GM12891 (cell line): ENCODE results near the gene RAB11FIP3.

Source experiments
- POLR2A ChIP-seq: IDR thresholded peaks from 2 replicates; pipeline ENCODE4 v1.6.1; 2011; ENCODE audit warnings: low read depth, low read length, control low read depth
- POLR2AphosphoS5 ChIP-seq: IDR thresholded peaks from 2 replicates; pipeline ENCODE4 v1.6.1; 2011; ENCODE audit warnings: low read depth, low read length, control low read depth
- SPI1 ChIP-seq: IDR thresholded peaks from 2 replicates; pipeline ENCODE4 v1.6.1; 2011; ENCODE audit warnings: low read depth, low read length, control low read depth

DNA sequence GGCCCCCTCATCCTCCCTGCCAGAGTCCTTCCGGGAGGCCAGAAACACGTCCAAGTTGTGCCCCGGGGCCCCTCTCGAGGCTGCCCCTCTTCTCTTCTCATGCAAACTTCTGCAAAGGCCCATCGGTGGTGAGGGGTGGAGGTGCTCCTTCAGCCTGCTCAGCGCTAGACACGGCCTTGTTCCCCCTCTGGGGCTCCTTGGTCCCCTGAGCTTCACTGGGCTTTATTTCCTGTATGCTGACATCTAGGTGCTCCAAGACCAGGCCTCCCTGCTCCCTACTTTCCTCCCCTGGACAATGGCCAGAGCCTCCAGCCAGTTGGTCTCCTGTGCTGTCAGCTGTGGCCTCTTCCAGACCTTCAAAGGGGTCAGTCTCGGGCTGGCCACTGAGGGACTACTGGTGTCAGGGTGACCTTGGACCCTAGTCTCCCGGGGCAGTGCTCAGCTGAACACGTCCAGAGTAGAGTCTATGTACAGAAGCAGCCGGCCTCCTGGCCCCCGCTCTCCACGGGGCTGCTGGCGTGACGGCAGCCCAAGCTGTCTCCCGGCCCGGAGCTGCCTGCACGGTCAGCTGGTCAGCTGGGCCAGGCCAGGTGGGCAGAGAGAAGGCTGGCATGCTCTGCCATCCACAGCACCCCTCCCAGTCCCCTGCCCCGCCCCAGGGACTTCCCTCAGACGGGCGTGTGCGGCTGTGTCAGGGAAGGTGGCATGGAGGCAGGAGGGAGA, 133.0 kb downstream of the RAB11FIP3 start:
- TF ChIP-seq POLR2AphosphoS5 (no peak), POLR2A (no peak), SPI1 (no peak)
